Mammary microvascular endothelial cell (primary cell): ENCODE measurements around the gene DDHD1. TPM values are rescaled to one million over a fixed set of nuclear protein-coding genes. Genes with fewer than 3 reads are reported as not detected.

Experiments
- total RNA-seq: library from RNA; depleted of rRNA; stranded (reverse); fragments of >200 nt; gene quantifications from 2 replicates; pipeline ENCODE4 v1.2.3, GENCODE V29; 2015

DDHD1 gene
- total RNA-seq = 8.9 and 9.3 TPM in 2 replicates

DNA sequence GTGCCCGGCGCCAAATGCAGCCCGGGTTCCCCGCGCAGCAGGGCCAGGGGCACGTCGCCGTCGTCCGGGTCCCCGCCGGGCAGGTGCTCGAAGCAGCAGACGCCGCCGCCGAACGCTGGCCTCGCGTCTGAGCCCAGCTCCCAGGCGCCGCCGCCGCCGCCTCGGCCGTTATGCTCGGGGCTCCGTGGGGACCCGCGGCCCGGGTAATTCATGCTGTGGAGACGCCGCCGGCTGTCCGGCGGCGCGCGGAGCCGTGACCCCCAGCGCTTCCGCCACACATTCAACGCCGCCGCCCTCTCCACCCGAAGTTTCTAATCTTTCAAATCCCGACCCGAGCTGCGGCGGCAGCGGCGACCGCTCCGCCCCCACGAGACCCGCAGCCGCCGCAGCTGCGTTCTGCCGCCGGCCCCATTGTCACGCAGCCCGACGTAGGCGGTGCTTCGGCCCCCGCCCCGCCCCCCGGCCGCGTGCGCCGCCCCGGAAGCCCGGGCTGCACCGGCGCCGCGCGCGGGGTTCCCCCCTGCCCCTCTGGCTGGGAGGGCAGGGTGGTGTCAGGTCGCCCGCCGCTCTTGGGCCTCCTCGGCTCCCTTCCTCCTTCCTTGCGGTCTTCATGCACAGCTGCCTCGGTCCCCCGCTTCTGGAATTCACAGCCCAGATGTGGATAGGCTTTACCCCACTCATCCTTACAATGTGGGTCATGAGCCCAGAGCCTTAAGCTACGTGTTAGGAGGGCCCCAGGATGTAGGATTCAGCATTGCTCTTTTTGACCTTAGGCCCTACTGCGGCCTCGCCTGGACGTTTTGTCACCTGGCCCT, at the start of gene DDHD1:
DDHD1 (minus strand) TSS at position 437 of the 815 bp plus-strand sequence; CDS start at position 212, 225 bp downstream.

Other genes starting within 250 kb of the DDHD1 start
- 115 and 121 TPM in 2 replicates for gene FERMT2, start 202.3 kb downstream of the DDHD1 start, total RNA-seq